ENCODE results near the gene KRT16.

DNA sequence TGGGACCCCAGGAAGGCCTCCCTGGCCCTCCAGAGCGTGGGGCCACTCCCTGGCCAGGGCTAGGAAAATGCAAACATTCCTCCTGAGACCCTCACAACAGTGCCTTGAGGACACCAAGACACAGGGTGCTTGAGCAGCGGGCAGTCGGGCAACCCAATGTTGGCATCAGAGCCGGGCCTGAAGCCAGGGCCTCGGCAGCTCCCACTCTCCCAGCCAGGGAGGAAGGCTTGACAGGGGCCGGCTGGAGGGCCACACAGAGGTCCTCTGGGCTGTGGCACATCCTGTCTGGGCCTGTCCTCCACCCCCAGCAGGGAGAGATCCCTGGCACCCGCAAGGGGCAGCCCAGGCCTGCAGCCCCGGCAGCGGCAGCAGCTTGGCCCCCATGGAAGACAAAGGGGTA, 24.1 kb upstream of the KRT16 start:
- TF ChIP-seq TAF1 (IDR thresholded peaks at IDR 0.05; ENCODE audit: borderline replicate concordance, low read depth, low read length) (no peak), POLR2A (IDR thresholded peaks at IDR 0.05; ENCODE audit: low read depth, low read length) (no peak)
